Rectal smooth muscle tissue (tissue), 1 donor: ENCODE measurements around the gene CADPS2.
"Not testable (repeated sequence)": the region's sequence is repeated elsewhere in the genome, so short reads cannot be mapped to it uniquely, and the experiment has no call there.

Experiments used
- H3K27ac ChIP-seq: one replicate; pipeline ENCODE4 v1.7.0; 2013; ENCODE audit warnings: low read depth, low read length, inconsistent platforms
- H3K27me3 ChIP-seq: one replicate; pipeline ENCODE4 v1.7.0; 2013; ENCODE audit warnings: low read length; ENCODE audit not compliant: control insufficient read depth, insufficient read depth
- H3K36me3 ChIP-seq: one replicate; pipeline ENCODE4 v1.7.0; 2013; ENCODE audit warnings: low read length; ENCODE audit not compliant: control insufficient read depth, insufficient read depth
- H3K4me1 ChIP-seq: one replicate; pipeline ENCODE4 v1.7.0; 2013; ENCODE audit warnings: low read length; ENCODE audit not compliant: control insufficient read depth, insufficient read depth
- H3K4me3 ChIP-seq: one replicate; pipeline ENCODE4 v1.7.0; 2013; ENCODE audit warnings: low read length
- H3K9ac ChIP-seq: one replicate; pipeline ENCODE4 v1.7.0; 2013; ENCODE audit warnings: low read length

CADPS2 gene

DNA sequence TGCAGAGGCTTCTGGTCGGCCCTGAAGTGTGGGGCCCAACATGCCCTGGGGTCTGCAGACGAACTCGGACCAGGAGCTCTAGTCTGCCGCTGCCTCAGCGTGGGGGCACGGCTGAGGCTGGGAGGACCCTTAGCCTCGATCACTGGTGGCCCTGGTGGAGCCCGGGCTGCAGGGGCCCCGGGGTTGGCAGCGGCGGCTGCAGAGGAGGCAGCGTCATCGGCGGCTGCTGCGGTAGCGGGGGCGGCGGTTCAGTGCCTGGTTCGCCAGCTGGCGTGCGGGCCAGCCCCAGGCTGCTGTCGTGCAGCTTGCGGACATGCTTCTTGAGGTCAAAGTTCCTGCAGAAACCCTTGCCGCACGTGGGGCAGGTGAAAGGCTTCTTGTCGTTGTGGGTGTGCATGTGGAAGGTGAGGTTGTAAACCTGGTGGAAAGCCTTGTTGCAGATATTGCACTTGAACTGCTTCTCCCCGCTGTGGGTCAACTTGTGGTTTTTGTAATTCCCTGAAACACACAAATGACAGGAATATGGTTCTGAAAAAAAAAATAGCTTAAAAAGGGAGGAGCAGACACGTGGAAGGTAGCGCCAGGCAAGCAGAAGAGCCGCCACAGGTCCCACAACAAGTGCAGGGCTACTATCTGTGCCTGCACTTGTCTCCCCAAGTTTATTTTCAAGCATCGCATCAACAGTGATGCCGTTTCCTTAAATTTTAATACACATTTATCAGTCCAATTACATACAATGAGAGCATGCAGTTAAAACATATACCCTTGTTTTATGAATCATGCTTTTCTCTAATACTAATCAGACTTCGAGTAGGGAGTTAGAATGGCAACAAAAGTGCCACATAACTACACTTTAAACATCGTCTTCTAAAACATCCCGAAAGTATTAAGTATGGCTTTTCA, 584.2 kb downstream of the CADPS2 start:
- H3K36me3 ChIP-seq, result no peaks in the 10 kb centered on the region
- H3K4me3 ChIP-seq, result no peak overlapping the region
- no peaks in the 10 kb centered on the region for H3K4me1 ChIP-seq
- peaks cover 55% of the 10 kb centered on the region for H3K27me3 ChIP-seq
- H3K27ac ChIP-seq, result no peak overlapping the region
- H3K9ac ChIP-seq, result no peak overlapping the region

- peaks cover 46% of the 10 kb centered on the region for H3K27me3 ChIP-seq
- H3K36me3 ChIP-seq, result no peaks in the 10 kb centered on the region
- H3K9ac ChIP-seq, result no peak overlapping the region
- no peak overlapping the region for H3K4me3 ChIP-seq
- H3K27ac ChIP-seq, result no peak overlapping the region
- no peaks in the 10 kb centered on the region for H3K4me1 ChIP-seq
Measured at GRCh38 chr7:122300956-122301833, 585.1 kb downstream of the CADPS2 start.

GRCh38 chr7:122300211-122300932, 585.9 kb downstream of the CADPS2 start:
- Histone ChIP-seq H3K4me1 (no peaks in the 10 kb centered on the region), H3K27me3 (peaks cover 39% of the 10 kb centered on the region), H3K36me3 (no peaks in the 10 kb centered on the region), H3K27ac (no peak overlapping the region), H3K4me3 (peak overlapping the region; percentile 38), H3K9ac (no peak overlapping the region)

- Histone ChIP-seq H3K4me1 (no peaks in the 10 kb centered on the region), H3K27me3 (peaks cover 39% of the 10 kb centered on the region), H3K36me3 (no peaks in the 10 kb centered on the region), H3K4me3 (peak overlapping the region; percentile 38), H3K27ac (no peak overlapping the region), H3K9ac (no peak overlapping the region)
Measured at GRCh38 chr7:122299624-122300210, 586.5 kb downstream of the CADPS2 start.

- no peak overlapping the region for H3K27ac ChIP-seq
- H3K9ac ChIP-seq, result no peak overlapping the region
- H3K36me3 ChIP-seq, result no peaks in the 10 kb centered on the region
- no peak overlapping the region for H3K4me3 ChIP-seq
- peaks cover 30% of the 10 kb centered on the region for H3K27me3 ChIP-seq
- no peaks in the 10 kb centered on the region for H3K4me1 ChIP-seq
Measured at GRCh38 chr7:122298618-122299017, 587.6 kb downstream of the CADPS2 start.

GRCh38 chr7:122298131-122298530, 588.1 kb downstream of the CADPS2 start:
- no peaks in the 10 kb centered on the region for H3K36me3 ChIP-seq
- H3K27ac ChIP-seq, result no peak overlapping the region
- H3K4me1 ChIP-seq, result no peaks in the 10 kb centered on the region
- H3K27me3 ChIP-seq, result peaks cover 29% of the 10 kb centered on the region
- no peak overlapping the region for H3K4me3 ChIP-seq
- no peak overlapping the region for H3K9ac ChIP-seq

DNA sequence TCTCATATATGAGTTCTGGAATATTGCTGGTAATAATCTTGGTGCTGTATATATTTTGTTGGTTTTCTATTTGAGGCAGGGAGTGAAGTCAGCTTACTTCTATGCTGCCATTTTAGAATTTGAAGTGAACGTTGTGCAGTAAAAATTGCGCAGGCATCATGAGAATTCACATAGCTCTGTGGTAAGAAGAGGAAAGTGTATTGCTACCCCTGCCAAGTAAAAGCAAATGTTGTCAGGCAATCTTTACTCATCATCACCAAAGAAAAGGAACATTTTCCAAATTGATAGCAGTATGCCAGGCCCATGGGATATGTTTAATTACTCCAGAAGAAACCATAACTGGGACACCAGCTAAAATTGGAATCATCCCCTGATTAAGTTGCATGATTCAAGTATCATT, 595.1 kb downstream of the CADPS2 start:
- H3K9ac ChIP-seq, result no peak overlapping the region
- no peak overlapping the region for H3K27ac ChIP-seq
- no peak overlapping the region for H3K4me3 ChIP-seq
- H3K4me1 ChIP-seq, result no peaks in the 10 kb centered on the region
- no peaks in the 10 kb centered on the region for H3K36me3 ChIP-seq
- H3K27me3 ChIP-seq, result no peaks in the 10 kb centered on the region

- Histone ChIP-seq H3K9ac (no peak overlapping the region), H3K27me3 (no peaks in the 10 kb centered on the region), H3K4me1 (no peaks in the 10 kb centered on the region), H3K4me3 (no peak overlapping the region), H3K36me3 (no peaks in the 10 kb centered on the region), H3K27ac (no peak overlapping the region)
Measured at GRCh38 chr7:122290476-122290875, 595.8 kb downstream of the CADPS2 start.

- Histone ChIP-seq H3K4me3 (no peak overlapping the region), H3K27me3 (no peaks in the 10 kb centered on the region), H3K36me3 (no peaks in the 10 kb centered on the region), H3K9ac (no peak overlapping the region), H3K27ac (no peak overlapping the region), H3K4me1 (no peaks in the 10 kb centered on the region)
Measured at GRCh38 chr7:122289426-122289825, 596.8 kb downstream of the CADPS2 start.

DNA sequence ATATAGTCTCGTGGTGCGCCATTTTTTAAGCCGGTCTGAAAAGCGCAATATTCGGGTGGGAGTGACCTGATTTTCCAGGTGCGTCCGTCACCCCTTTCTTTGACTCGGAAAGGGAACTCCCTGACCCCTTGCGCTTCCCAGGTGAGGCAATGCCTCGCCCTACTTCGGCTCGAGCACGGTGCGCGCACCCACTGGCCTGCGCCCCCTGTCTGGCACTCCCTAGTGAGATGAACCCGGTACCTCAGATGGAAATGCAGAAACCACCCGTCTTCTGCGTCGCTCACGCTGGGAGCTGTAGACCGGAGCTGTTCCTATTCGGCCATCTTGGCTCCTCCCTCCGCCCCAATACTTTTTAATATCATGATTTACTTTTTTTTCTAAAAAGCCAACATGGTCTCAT, 601.7 kb downstream of the CADPS2 start:
- H3K27ac ChIP-seq, H3K36me3 ChIP-seq, H3K9ac ChIP-seq, H3K27me3 ChIP-seq, H3K4me1 ChIP-seq, H3K4me3 ChIP-seq: not testable (repeated sequence)

DNA sequence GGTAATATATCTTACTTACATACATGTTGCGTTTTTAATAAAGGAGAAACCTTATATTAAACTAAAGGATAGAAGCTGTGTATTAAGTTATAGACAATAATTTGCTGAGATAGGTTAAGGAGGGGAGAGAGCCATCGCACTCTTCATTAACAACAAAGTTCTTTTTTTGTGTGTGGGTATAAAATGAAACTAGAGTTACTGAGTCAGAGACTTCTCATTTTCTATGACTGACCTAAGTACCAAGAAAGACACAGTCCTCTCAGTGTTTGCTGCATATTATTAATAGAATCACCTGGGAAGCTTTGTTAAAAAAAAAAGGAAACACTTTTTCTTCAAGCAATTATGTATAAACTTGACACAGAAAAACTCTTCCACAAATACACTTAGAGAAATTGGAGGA, 613.1 kb downstream of the CADPS2 start:
- H3K4me3 ChIP-seq, result no peak overlapping the region

DNA sequence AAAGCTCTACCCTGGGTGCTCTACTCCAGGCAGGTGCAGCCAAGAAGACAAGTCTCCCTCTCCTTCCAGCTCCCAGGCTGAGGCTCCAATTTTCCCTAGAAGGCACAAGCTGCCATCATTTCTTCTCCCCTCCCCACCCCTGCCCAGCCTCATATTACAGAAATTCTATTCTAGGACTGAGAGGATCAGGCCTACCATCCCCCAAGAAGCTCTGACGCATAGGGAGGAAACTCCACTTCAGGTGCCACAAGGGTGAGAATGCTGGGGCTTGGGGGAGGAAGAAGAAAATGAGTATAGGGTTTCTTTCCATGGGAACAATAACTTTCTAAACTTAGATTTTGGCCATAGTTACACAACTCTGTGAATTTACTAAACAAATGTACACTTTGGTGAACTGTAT, 617.0 kb downstream of the CADPS2 start:
- no peaks in the 10 kb centered on the region for H3K27me3 ChIP-seq

More for the DNA sequence above, 613.1 kb downstream of the CADPS2 start:
- Histone ChIP-seq H3K9ac (no peak overlapping the region), H3K36me3 (no peaks in the 10 kb centered on the region), H3K4me1 (no peaks in the 10 kb centered on the region), H3K27ac (no peak overlapping the region), H3K27me3 (no peaks in the 10 kb centered on the region)

More for the DNA sequence above, 617.0 kb downstream of the CADPS2 start:
- no peaks in the 10 kb centered on the region for H3K36me3 ChIP-seq
- H3K9ac ChIP-seq, result no peak overlapping the region
- no peak overlapping the region for H3K4me3 ChIP-seq
- no peaks in the 10 kb centered on the region for H3K4me1 ChIP-seq
- no peak overlapping the region for H3K27ac ChIP-seq
